Left lung (tissue), 10 donors: ENCODE measurements around the gene TAAR8. TPM values are rescaled to one million over a fixed set of nuclear protein-coding genes. Genes with fewer than 3 reads are reported as not detected.
A peak's percentile ranks its signal among the peaks of the same experiment; 100 is the strongest.

ENCODE experiments used
- ATAC-seq: fragments of 200-7000 bp; cut with Tn5 transposase; one replicate; pipeline ENCODE4 v1.9.1; 2020; ENCODE audit warnings: moderate library complexity
- DNase-seq, 4 donors: peaks; one replicate each; pipeline ENCODE4 v3.0.0-alpha.2; 2013 to 2020
- H3K27ac ChIP-seq, 2 donors: fragments of 200-600 bp; sonication (generic) in 1 of 2; one replicate each; pipeline versions ENCODE4 v1.5.0 to v1.8.0; 2020 to 2021
- H3K27me3 ChIP-seq, 2 donors: fragments of 200-600 bp; sonication (generic) in 1 of 2; one replicate each; pipeline versions ENCODE4 v1.5.0 to v1.8.0; 2020 to 2021
- H3K36me3 ChIP-seq, 2 donors: fragments of 200-600 bp; sonication (generic) in 1 of 2; one replicate each; pipeline versions ENCODE4 v1.5.0 to v1.8.0; 2020 to 2021
- H3K4me1 ChIP-seq, 2 donors: fragments of 200-600 bp; one replicate each; pipeline ENCODE4 v1.8.0; 2021
- H3K4me3 ChIP-seq, 2 donors: fragments of 200-600 bp; sonication (generic) in 1 of 2; one replicate each; pipeline versions ENCODE4 v1.5.0 to v1.8.0; 2020 to 2021; ENCODE audit warnings: mild to moderate bottlenecking in 1 of 2
- H3K9me3 ChIP-seq, 2 donors: fragments of 200-600 bp; sonication (generic) in 1 of 2; one replicate each; pipeline versions ENCODE4 v1.5.0 to v1.8.0; 2020 to 2021
- intact Hi-C, 2 donors: fragments of 100-400 bp; cut with DNase I; formaldehyde crosslinking; loops; one replicate each; pipeline versions ENCODE4 v1.11.2 to v1.14.2; 2022
- polyA plus RNA-seq, 6 donors: library from polyadenylated mRNA; unstranded; fragments of 120-200 nt; gene quantifications; one replicate each; pipeline ENCODE4 v1.2.1, GENCODE V29; 2013; ENCODE audit not compliant: insufficient read length in 6 of 6
- total RNA-seq, 2 donors: library from RNA; stranded (reverse); fragmentation: NEBNext Ultra II Directional; extraction: Animal tissue kit (Norgen Biotek cat#: 25700); gene quantifications; one replicate each; pipeline ENCODE4 v1.2.1, GENCODE V29; 2021
- TF ChIP-seq, protein P1 (sequence below), 2 donors: fragments of 200-600 bp; sonication (generic) in 1 of 2; IDR thresholded peaks; one replicate each; pipeline versions ENCODE4 v1.5.0 to v1.8.0; 2021; ENCODE audit warnings: antibody characterized with exemption in 2 of 2
- donor health status: DM: no; HTN: yes; CAD: no.
- donor health status: DM: no; HTN: no; CAD: no.

Gene TAAR8
- total and polyA plus RNA-seq, 8 donors: not detected

GRCh38 chr6:132506869-132507808, 45.3 kb upstream of the TAAR8 start:
- intact Hi-C loops: no loop called here
- Histone ChIP-seq H3K27me3 (no peaks in the 10 kb centered on the region), H3K27ac (no peak overlapping the region), H3K9me3 (no peaks in the 10 kb centered on the region), H3K36me3 (peaks cover 0 to 26% of the 10 kb centered on the region in 2 donors), H3K4me3 (no peak overlapping the region), H3K4me1 (peaks cover 7 to 65% of the 10 kb centered on the region in 2 donors)
- DNase-seq: no peak
- TF ChIP-seq, protein P1, sequence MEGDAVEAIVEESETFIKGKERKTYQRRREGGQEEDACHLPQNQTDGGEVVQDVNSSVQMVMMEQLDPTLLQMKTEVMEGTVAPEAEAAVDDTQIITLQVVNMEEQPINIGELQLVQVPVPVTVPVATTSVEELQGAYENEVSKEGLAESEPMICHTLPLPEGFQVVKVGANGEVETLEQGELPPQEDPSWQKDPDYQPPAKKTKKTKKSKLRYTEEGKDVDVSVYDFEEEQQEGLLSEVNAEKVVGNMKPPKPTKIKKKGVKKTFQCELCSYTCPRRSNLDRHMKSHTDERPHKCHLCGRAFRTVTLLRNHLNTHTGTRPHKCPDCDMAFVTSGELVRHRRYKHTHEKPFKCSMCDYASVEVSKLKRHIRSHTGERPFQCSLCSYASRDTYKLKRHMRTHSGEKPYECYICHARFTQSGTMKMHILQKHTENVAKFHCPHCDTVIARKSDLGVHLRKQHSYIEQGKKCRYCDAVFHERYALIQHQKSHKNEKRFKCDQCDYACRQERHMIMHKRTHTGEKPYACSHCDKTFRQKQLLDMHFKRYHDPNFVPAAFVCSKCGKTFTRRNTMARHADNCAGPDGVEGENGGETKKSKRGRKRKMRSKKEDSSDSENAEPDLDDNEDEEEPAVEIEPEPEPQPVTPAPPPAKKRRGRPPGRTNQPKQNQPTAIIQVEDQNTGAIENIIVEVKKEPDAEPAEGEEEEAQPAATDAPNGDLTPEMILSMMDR (IDR thresholded peaks at IDR 0.05): no peak
- no peak for ATAC-seq

- ATAC-seq (no peak), DNase-seq (peak in 1 of 4 donors; percentile 47)
- intact Hi-C loops: no loop called here
- TF ChIP-seq, protein P1 (IDR thresholded peaks at IDR 0.05): no peak
- no peaks in the 10 kb centered on the region for H3K9me3 ChIP-seq
- H3K4me3 ChIP-seq: peak overlapping the region; percentile 93 to 95
- no peaks in the 10 kb centered on the region for H3K27me3 ChIP-seq
- peaks cover 0 to 10% of the 10 kb centered on the region in 2 donors for H3K36me3 ChIP-seq
- H3K27ac ChIP-seq: peak overlapping the region; percentile 92 to 98
- peaks cover 7 to 45% of the 10 kb centered on the region in 2 donors for H3K4me1 ChIP-seq
These were observed 41.2 kb upstream of the TAAR8 start for GRCh38 chr6:132511210-132511830.

- Histone ChIP-seq H3K36me3 (peaks cover 0 to 10% of the 10 kb centered on the region in 2 donors), H3K4me1 (peaks cover 7 to 42% of the 10 kb centered on the region in 2 donors), H3K27ac (peak overlapping the region; percentile 92 to 98), H3K4me3 (peak overlapping the region; percentile 93 to 95), H3K9me3 (no peaks in the 10 kb centered on the region), H3K27me3 (no peaks in the 10 kb centered on the region)
- intact Hi-C loops: no loop called here
- TF ChIP-seq, protein P1 (IDR thresholded peaks at IDR 0.05): no peak
- DNase-seq (no peak), ATAC-seq (no peak)
These were observed 40.6 kb upstream of the TAAR8 start for GRCh38 chr6:132511831-132512220.

GRCh38 chr6:132512342-132512637, 40.2 kb upstream of the TAAR8 start:
- ATAC-seq: no peak

More at GRCh38 chr6:132512342-132512637, 40.2 kb upstream of the TAAR8 start:
- peaks cover 0 to 10% of the 10 kb centered on the region in 2 donors for H3K36me3 ChIP-seq
- peaks cover 7 to 42% of the 10 kb centered on the region in 2 donors for H3K4me1 ChIP-seq
- intact Hi-C loops: no loop called here
- H3K4me3 ChIP-seq: peak overlapping the region; percentile 93 to 95
- H3K27me3 ChIP-seq: no peaks in the 10 kb centered on the region
- no peaks in the 10 kb centered on the region for H3K9me3 ChIP-seq
- no peak for DNase-seq
- H3K27ac ChIP-seq: peak overlapping the region; percentile 92 to 98
- TF ChIP-seq, protein P1 (IDR thresholded peaks at IDR 0.05): no peak
